Measurements from ENCODE around the gene MTA1.

GRCh38 chr14:105444859-105445258 is 25.2 kb downstream of the MTA1 start:
- TF ChIP-seq GABPA (IDR thresholded peaks at IDR 0.05 in 1 of 2, conservative IDR thresholded peaks at IDR 0.05 in 1 of 2) (no peak), REST (IDR thresholded peaks at IDR 0.05) (no peak), CTCF (IDR thresholded peaks at IDR 0.05; ENCODE audit: low read depth, low read length, missing input control) (no peak), RAD21 (IDR thresholded peaks at IDR 0.05) (no peak), TAF1 (conservative IDR thresholded peaks at IDR 0.05) (no peak), SP1 (IDR thresholded peaks at IDR 0.05) (no peak), ATF3 (IDR thresholded peaks at IDR 0.05) (no peak), MAX (IDR thresholded peaks at IDR 0.05) (no peak), YY1 (IDR thresholded peaks at IDR 0.05) (no peak), JUND (IDR thresholded peaks at IDR 0.05) (no peak), RXRA (IDR thresholded peaks at IDR 0.05) (no peak), HNF4A (conservative IDR thresholded peaks at IDR 0.05) (no peak), NR2F2 (IDR thresholded peaks at IDR 0.05) (no peak)
- TF ChIP-seq, protein P1, sequence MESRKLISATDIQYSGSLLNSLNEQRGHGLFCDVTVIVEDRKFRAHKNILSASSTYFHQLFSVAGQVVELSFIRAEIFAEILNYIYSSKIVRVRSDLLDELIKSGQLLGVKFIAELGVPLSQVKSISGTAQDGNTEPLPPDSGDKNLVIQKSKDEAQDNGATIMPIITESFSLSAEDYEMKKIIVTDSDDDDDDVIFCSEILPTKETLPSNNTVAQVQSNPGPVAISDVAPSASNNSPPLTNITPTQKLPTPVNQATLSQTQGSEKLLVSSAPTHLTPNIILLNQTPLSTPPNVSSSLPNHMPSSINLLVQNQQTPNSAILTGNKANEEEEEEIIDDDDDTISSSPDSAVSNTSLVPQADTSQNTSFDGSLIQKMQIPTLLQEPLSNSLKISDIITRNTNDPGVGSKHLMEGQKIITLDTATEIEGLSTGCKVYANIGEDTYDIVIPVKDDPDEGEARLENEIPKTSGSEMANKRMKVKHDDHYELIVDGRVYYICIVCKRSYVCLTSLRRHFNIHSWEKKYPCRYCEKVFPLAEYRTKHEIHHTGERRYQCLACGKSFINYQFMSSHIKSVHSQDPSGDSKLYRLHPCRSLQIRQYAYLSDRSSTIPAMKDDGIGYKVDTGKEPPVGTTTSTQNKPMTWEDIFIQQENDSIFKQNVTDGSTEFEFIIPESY (IDR thresholded peaks at IDR 0.05): no peak
